ENCODE measurements around the gene TMEM258. TPM values are rescaled to one million over a fixed set of nuclear protein-coding genes. Genes with fewer than 3 reads are reported as not detected.

The TMEM258 gene
- total and polyA plus RNA-seq, 10 of the 15 experiments (the other 5 are each of a cell fraction or from before 2014, with no cell fraction given) = 160 to 840 (median 326) TPM

- TF ChIP-seq YBX1 (IDR thresholded peaks at IDR 0.05) (peak; percentile 98), ZZZ3 (IDR thresholded peaks at IDR 0.05; ENCODE audit: control insufficient read depth, insufficient read length, low read depth) (no peak), BMI1 (IDR thresholded peaks at IDR 0.05; ENCODE audit: borderline replicate concordance) (peak; percentile 48; the same call in 1 of the 2 replicates)
Measured at GRCh38 chr11:61756452-61757212, 35.8 kb downstream of the TMEM258 start (continued).

GRCh38 chr11:61756147-61756451, 36.3 kb downstream of the TMEM258 start:
- ChIA-PET CTCF (interaction anchor here (0.8 to 4.8 kb wide), 5 partner anchors 8 to 60 kb away, joined by 3 to 35 read pairs (median 4); partner anchors contain the start of genes FEN1 and TMEM258), POLR2A (interaction anchor here (0.6 to 8.0 kb wide), 7 partner anchors 29 to 382 kb away, joined by 4 to 60 read pairs (median 6); partner anchors contain the start of genes FADS2, FEN1, FTH1 and TMEM258), SMC1A (ENCODE audit: uncharacterized antibody, unreplicated experiment) (interaction anchor here (0.6 to 3.6 kb wide), 5 partner anchors 32 to 79 kb away, joined by 3 to 15 read pairs (median 3); partner anchors contain the start of gene FEN1), RAD21 (ENCODE audit: unreplicated experiment) (interaction anchor here (0.9 to 2.0 kb wide), 3 partner anchors 59 to 142 kb away, joined by 3 to 7 read pairs (median 3); partner anchors contain the start of gene FADS2)
- Histone ChIP-seq H3K9ac (ENCODE audit: control insufficient read depth, insufficient read depth, low read length) (no peak overlapping the region), H3K27ac (ENCODE audit: control insufficient read depth, insufficient read depth) (no peak overlapping the region), H4K20me1 (ENCODE audit: control insufficient read depth, insufficient read depth) (no peaks in the 10 kb centered on the region), H3K27me3 (replicated peaks in 1 of 2; ENCODE audit: control insufficient read depth in 2 of 2, insufficient read depth in 2 of 2, low read length in 1 of 2) (no peaks in the 10 kb centered on the region; a peak in 1 of 4 replicates), H3K4me1 (ENCODE audit: control insufficient read depth, insufficient read depth, low read length) (peaks cover 8% of the 10 kb centered on the region), H3K4me2 (ENCODE audit: control insufficient read depth, insufficient read depth) (no peak overlapping the region), H3K4me3 (no peak overlapping the region), H3K79me2 (ENCODE audit: control insufficient read depth, insufficient read depth, low read length) (no peaks in the 10 kb centered on the region), H2AFZ (ENCODE audit: control insufficient read depth, low read depth, low read length) (no peak overlapping the region), H3K9me3 (replicated peaks; ENCODE audit: control insufficient read depth, insufficient read depth, low read length) (no peaks in the 10 kb centered on the region), H3K36me3 (ENCODE audit: control insufficient read depth in 2 of 2, insufficient read depth in 2 of 2, low read length in 1 of 2) (no peaks in the 10 kb centered on the region)
- no peak for DNase-seq (ENCODE audit: low read depth, low spot score)
- FAIRE-seq = no peak
- TF ChIP-seq BACH1 (IDR thresholded peaks at IDR 0.05; ENCODE audit: borderline replicate concordance) (0 out of 2 replicates have a peak, but pooled peaks have one; percentile 8), BRCA1 (IDR thresholded peaks at IDR 0.05; ENCODE audit: low read depth, low read length) (no peak), E2F4 (IDR thresholded peaks at IDR 0.05; ENCODE audit: low read depth, low read length) (no peak), MAX (IDR thresholded peaks at IDR 0.05; ENCODE audit: low read depth, low read length) (no peak), ELK1 (IDR thresholded peaks at IDR 0.05; ENCODE audit: low read depth, low read length) (no peak), SMAD1 (IDR thresholded peaks at IDR 0.05; ENCODE audit: low read depth, partially characterized antibody) (peak; percentile 38), RBBP5 (conservative IDR thresholded peaks at IDR 0.05) (no peak), ZNF207 (IDR thresholded peaks at IDR 0.05; ENCODE audit: borderline replicate concordance) (0 out of 2 replicates have a peak, but pooled peaks have one; percentile 9), SMARCA5 (IDR thresholded peaks at IDR 0.05) (peak; percentile 75), MLLT1 (IDR thresholded peaks at IDR 0.05) (peak; percentile 89; the same call in 1 of the 2 replicates), HDAC2 (IDR thresholded peaks at IDR 0.05) (no peak)
- ATAC-seq = no peak; the same call in 2 of the 3 replicates
- in situ Hi-C loops (cut with MboI) (no loop called here), intact Hi-C loops (cut with micrococcal nuclease; ENCODE audit: unreplicated experiment) (no loop called here)
- BruUV-seq (replicated peaks) = no TSS peak
- 31% methylated on average over 4 of the region's 4 CpGs for WGBS (ENCODE audit: insufficient coverage, insufficient replicate concordance, low lambda C conversion rate, missing lambda C conversion rate)

Measured in GM12878 (cell line).